ENCODE data around the gene CLCN6.
"Not testable (repeated sequence)": the region's sequence is repeated elsewhere in the genome, so short reads cannot be mapped to it uniquely, and the experiment has no call there.

CLCN6 gene

GRCh38 chr1:11800756-11801433 lies 5.1 kb upstream of the CLCN6 start:
- H3K4me1 ChIP-seq (ENCODE audit: control insufficient read depth, insufficient read depth, low read length): peaks cover 42% of the 10 kb centered on the region

DNA sequence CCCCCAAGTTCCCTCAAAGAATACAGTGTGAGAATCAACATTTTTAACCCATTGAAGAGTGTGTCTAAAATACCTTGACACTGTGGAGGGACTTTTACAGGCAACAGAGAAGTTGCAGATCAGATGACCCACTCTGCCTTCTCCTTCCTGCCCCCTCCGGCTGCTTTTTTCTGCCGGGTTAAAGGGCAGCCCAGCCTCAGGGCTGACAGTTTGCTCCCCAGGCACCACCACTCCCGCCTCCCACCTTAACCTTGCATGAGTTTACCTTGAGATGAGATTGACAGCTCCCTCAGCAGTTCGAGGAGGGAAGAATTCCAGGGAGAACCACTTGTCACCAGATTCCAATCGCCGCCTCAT lies 3.4 kb upstream of the CLCN6 start:
- no peaks in the 10 kb centered on the region for H3K27me3 ChIP-seq (ENCODE audit: control insufficient read depth, insufficient read depth, low read length)
- H3K4me3 ChIP-seq (ENCODE audit: low read length): peak overlapping the region; percentile 76
- peaks cover 47% of the 10 kb centered on the region for H3K4me1 ChIP-seq (ENCODE audit: control insufficient read depth, insufficient read depth, low read length)
- H3K4me2 ChIP-seq (ENCODE audit: low read length): peak overlapping the region; percentile 98
- H3K36me3 ChIP-seq (ENCODE audit: insufficient read depth, low read length): peaks cover 21% of the 10 kb centered on the region
- H3K9me3 ChIP-seq (replicated peaks; ENCODE audit: low read length): no peaks in the 10 kb centered on the region
- H3K9ac ChIP-seq (ENCODE audit: low read depth, low read length): peak overlapping the region; percentile 66

More at GRCh38 chr1:11800756-11801433, 5.1 kb upstream of the CLCN6 start:
- H3K9me3 ChIP-seq (replicated peaks; ENCODE audit: low read length): no peaks in the 10 kb centered on the region
- no peak overlapping the region for H3K4me2 ChIP-seq (ENCODE audit: low read length)
- peaks cover 22% of the 10 kb centered on the region for H3K36me3 ChIP-seq (ENCODE audit: insufficient read depth, low read length)
- H3K4me3 ChIP-seq (ENCODE audit: low read length): no peak overlapping the region
- no peaks in the 10 kb centered on the region for H3K27me3 ChIP-seq (ENCODE audit: control insufficient read depth, insufficient read depth, low read length)
- H3K9ac ChIP-seq (ENCODE audit: low read depth, low read length): no peak overlapping the region

GRCh38 chr1:11802973-11803885 lies 2.8 kb upstream of the CLCN6 start:
- peak overlapping the region; percentile 98 for H3K4me2 ChIP-seq (ENCODE audit: low read length)
- peaks cover 21% of the 10 kb centered on the region for H3K36me3 ChIP-seq (ENCODE audit: insufficient read depth, low read length)
- H3K4me1 ChIP-seq (ENCODE audit: control insufficient read depth, insufficient read depth, low read length): peaks cover 51% of the 10 kb centered on the region

GRCh38 chr1:11803924-11804665 lies 1.9 kb upstream of the CLCN6 start:
- not testable (repeated sequence) for H3K27me3 ChIP-seq (ENCODE audit: control insufficient read depth, insufficient read depth, low read length); H3K9me3 ChIP-seq (replicated peaks; ENCODE audit: low read length)
- Histone ChIP-seq H3K4me1 (ENCODE audit: control insufficient read depth, insufficient read depth, low read length) (peaks cover 51% of the 10 kb centered on the region), H3K4me3 (ENCODE audit: low read length) (peak overlapping the region; percentile 88), H3K4me2 (ENCODE audit: low read length) (peak overlapping the region; percentile 98), H3K9ac (ENCODE audit: low read depth, low read length) (peak overlapping the region; percentile 66), H3K36me3 (ENCODE audit: insufficient read depth, low read length) (peaks cover 21% of the 10 kb centered on the region)

More at GRCh38 chr1:11802973-11803885, 2.8 kb upstream of the CLCN6 start:
- Histone ChIP-seq H3K27me3 (ENCODE audit: control insufficient read depth, insufficient read depth, low read length) (no peaks in the 10 kb centered on the region), H3K9ac (ENCODE audit: low read depth, low read length) (peak overlapping the region; percentile 66), H3K4me3 (ENCODE audit: low read length) (peak overlapping the region; percentile 76), H3K9me3 (replicated peaks; ENCODE audit: low read length) (no peaks in the 10 kb centered on the region)

DNA sequence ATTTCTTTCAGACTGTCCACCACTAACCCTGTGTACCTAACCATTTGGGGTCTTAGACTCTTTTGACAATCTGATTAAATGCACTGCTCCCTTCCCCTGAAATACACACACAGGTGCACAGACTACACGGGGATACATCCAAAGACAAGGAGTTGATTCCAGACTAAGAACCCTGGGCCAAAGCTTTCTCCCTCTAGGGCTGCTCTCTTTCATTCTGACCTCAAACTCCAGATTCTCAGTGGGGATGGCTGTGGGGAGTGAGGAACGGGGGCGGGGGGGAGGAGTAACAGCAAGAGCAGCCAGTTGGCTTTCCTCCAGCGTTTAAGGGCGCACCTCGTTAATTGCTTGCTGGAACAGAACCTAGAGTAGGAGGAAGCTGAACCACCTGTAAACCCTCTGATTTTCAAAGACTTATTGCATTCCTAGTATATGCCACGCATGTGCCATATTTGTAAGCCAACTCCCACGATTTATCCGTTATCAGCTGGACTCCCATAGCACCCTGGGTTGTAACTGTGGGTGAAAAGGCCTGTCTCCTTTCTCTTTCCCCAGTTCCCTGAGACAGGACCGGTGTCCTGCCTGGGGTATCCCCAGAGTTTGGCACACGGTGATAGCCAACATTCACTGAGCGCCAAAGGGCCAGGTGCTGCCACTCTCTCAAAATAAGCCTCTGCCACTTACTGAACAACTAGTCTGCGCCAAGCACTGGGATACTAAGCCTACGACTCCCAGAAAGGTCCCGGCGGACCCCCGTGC lies 1.1 kb upstream of the CLCN6 start:
- Histone ChIP-seq H3K4me3 (ENCODE audit: low read length) (peak overlapping the region; percentile 88), H3K9ac (ENCODE audit: low read depth, low read length) (peak overlapping the region; percentile 88), H3K36me3 (ENCODE audit: insufficient read depth, low read length) (peaks cover 27% of the 10 kb centered on the region), H3K4me2 (ENCODE audit: low read length) (peak overlapping the region; percentile 96), H3K9me3 (replicated peaks; ENCODE audit: low read length) (no peaks in the 10 kb centered on the region), H3K4me1 (ENCODE audit: control insufficient read depth, insufficient read depth, low read length) (peaks cover 51% of the 10 kb centered on the region), H3K27me3 (ENCODE audit: control insufficient read depth, insufficient read depth, low read length) (no peaks in the 10 kb centered on the region)

DNA sequence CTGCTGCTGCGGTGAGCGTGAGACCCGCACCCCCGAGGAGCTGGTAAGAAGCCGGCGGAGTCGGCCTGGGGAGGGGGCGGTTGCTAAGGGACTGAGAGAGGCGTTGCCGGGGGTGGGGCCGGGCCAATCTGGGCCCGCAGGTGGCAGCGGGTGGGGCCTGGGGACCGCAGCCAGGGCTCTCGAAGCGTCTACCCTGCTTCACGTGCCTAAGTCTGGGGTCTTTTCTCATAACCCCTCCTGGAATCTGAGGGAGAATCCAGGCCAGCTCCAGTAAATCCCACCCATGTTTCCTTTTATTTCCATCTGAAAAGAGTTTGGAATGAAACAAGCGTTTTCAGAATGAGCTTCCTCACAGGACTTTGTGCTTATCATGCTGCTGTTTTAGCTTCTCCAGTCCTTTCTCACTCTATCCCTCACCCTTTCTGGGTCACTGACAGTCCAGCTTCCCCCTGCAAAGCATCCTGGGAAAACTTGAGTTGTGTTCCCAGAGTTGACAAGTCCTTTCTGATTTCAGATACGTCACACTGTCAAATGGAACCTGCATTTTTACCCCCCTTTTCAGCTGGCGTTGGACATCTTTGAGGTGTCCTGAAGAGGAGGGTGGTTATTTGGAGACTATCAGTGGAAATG lies 431 bp downstream of the CLCN6 start:
- peak overlapping the region; percentile 82 for H3K4me2 ChIP-seq (ENCODE audit: low read length)
- H3K9me3 ChIP-seq (replicated peaks; ENCODE audit: low read length): no peaks in the 10 kb centered on the region
- peaks cover 23% of the 10 kb centered on the region for H3K36me3 ChIP-seq (ENCODE audit: insufficient read depth, low read length)
- peaks cover 51% of the 10 kb centered on the region for H3K4me1 ChIP-seq (ENCODE audit: control insufficient read depth, insufficient read depth, low read length)
- peak overlapping the region; percentile 88 for H3K9ac ChIP-seq (ENCODE audit: low read depth, low read length)
- H3K4me3 ChIP-seq (ENCODE audit: low read length): peak overlapping the region; percentile 88
- no peaks in the 10 kb centered on the region for H3K27me3 ChIP-seq (ENCODE audit: control insufficient read depth, insufficient read depth, low read length)

- Histone ChIP-seq H3K4me1 (ENCODE audit: control insufficient read depth, insufficient read depth, low read length) (peaks cover 49% of the 10 kb centered on the region), H3K36me3 (ENCODE audit: insufficient read depth, low read length) (peaks cover 29% of the 10 kb centered on the region), H3K9me3 (replicated peaks; ENCODE audit: low read length) (no peaks in the 10 kb centered on the region), H3K27me3 (ENCODE audit: control insufficient read depth, insufficient read depth, low read length) (no peaks in the 10 kb centered on the region), H3K9ac (ENCODE audit: low read depth, low read length) (peak overlapping the region; percentile 88), H3K4me2 (ENCODE audit: low read length) (peak overlapping the region; percentile 82), H3K4me3 (ENCODE audit: low read length) (peak overlapping the region; percentile 88)
These were observed 1.1 kb downstream of the CLCN6 start for GRCh38 chr1:11807133-11807532.

DNA sequence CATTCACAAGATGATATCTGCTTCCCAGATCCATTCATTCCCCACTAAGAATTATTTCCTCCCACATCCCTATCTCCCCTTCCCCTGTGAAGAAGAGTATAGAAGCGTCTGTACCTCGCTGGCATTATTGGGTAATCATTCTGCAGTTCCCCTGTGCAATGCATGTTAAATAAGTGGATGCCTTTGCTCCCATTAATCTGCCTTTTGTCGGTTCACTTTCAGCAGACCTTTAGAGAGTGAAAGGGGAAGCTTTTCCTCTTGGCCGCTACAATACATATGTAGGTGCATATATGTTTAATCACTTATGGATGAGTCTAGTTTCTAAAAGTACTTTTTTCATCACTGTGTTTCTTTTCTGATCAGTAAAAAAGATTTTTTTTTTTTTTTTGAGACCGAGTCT lies 7.0 kb downstream of the CLCN6 start:
- H3K36me3 ChIP-seq (ENCODE audit: insufficient read depth, low read length): peaks cover 61% of the 10 kb centered on the region
- H3K27me3 ChIP-seq (ENCODE audit: control insufficient read depth, insufficient read depth, low read length): no peaks in the 10 kb centered on the region
- no peak overlapping the region for H3K9ac ChIP-seq (ENCODE audit: low read depth, low read length)
- H3K9me3 ChIP-seq (replicated peaks; ENCODE audit: low read length): no peaks in the 10 kb centered on the region
- no peak overlapping the region for H3K4me3 ChIP-seq (ENCODE audit: low read length)
- no peak overlapping the region for H3K4me2 ChIP-seq (ENCODE audit: low read length)
- H3K4me1 ChIP-seq (ENCODE audit: control insufficient read depth, insufficient read depth, low read length): peaks cover under 1% of the 10 kb centered on the region

DNA sequence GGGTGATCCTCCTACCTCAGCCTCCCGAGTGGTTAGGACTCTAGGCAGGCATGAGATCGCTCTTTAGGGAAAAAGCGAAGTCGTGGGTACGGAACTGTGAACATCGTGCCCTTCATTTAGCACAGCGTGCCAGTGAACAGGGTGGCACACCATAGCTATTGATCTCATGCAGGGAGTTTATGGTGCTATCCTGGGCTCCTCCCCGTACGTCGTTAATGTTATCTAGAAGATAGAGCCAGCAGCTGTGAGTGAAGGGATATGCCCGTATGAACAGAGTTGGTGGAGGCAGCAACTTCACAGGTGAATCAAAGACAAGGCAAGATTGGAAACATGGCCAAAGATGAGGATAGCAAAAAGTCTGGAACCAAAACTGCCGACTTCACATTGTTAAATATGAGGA lies 11.2 kb downstream of the CLCN6 start:
- Histone ChIP-seq H3K4me2 (ENCODE audit: low read length) (no peak overlapping the region), H3K4me3 (ENCODE audit: low read length) (no peak overlapping the region), H3K4me1 (ENCODE audit: control insufficient read depth, insufficient read depth, low read length) (peaks cover 13% of the 10 kb centered on the region), H3K9me3 (replicated peaks; ENCODE audit: low read length) (no peaks in the 10 kb centered on the region), H3K9ac (ENCODE audit: low read depth, low read length) (no peak overlapping the region), H3K27me3 (ENCODE audit: control insufficient read depth, insufficient read depth, low read length) (no peaks in the 10 kb centered on the region), H3K36me3 (ENCODE audit: insufficient read depth, low read length) (peaks cover 53% of the 10 kb centered on the region)

DNA sequence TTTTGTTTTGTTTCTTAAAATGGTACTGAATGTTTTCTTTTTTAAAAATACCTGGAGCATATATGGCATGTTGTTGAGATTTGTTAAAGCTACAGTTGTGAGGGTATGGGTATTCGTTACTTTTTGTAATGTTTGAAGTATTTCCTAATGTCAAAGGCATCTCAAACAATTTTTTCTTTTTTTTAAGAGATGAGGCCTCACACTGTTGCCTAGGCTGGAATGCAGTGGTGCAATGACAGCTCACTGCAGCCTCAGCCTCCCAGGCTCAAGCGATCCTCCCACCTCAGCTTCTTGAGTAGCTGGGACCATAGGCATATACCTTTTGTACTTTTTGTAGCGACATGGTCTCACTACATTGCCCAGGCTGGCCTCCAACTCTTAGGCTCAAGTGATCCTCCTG lies 16.1 kb downstream of the CLCN6 start:
- H3K27me3 ChIP-seq (ENCODE audit: control insufficient read depth, insufficient read depth, low read length): no peaks in the 10 kb centered on the region
- H3K9ac ChIP-seq (ENCODE audit: low read depth, low read length): no peak overlapping the region
- H3K4me2 ChIP-seq (ENCODE audit: low read length): no peak overlapping the region
- H3K4me1 ChIP-seq (ENCODE audit: control insufficient read depth, insufficient read depth, low read length): peaks cover 13% of the 10 kb centered on the region
- no peak overlapping the region for H3K4me3 ChIP-seq (ENCODE audit: low read length)
- no peaks in the 10 kb centered on the region for H3K9me3 ChIP-seq (replicated peaks; ENCODE audit: low read length)
- H3K36me3 ChIP-seq (ENCODE audit: insufficient read depth, low read length): peaks cover 54% of the 10 kb centered on the region

Measured in skeletal muscle satellite cell (primary cell).